ENCODE measurements around the gene PRRC2C. TPM values are rescaled to one million over a fixed set of nuclear protein-coding genes. Genes with fewer than 3 reads are reported as not detected.

The PRRC2C gene
- total RNA-seq, 1 experiment from 2014 or later, result 208 TPM

DNA sequence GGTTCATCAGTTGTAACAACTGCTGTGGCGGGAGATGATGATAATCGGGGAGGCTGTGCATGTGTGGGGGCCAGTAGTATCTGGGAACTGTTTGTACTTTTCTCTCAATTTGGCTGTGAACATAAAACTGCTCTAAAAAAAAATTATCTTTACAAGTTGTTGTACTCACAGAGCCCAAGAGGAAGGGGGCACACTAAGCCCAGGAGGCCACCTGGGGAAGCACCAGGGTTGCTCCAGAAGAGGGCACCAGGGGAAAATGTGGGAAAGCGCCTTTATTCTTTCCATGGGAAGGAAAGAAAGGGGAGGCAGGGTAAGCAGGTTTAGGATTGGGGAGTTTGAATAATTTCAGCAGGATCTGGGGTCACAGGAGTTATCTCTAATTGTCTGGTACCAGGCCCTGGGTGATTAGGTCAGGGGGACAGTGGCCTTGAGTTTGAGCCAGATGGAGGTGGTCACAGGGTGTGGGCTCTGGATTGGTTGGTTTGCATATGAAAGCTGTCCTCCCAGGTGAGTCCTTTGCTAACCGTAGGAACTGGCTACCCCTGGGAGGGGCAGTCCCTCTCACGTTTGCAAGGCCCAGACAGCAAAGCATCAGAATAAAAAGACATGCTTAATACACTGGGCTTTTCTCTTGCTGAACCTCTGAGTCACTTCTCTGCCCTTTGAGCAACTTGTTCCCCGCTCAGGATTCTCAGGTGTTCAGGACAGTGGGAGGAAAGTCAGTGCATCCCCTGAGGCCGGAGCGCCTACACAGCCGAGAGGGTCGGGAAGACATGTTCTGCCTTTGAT, 155.9 kb downstream of the PRRC2C start:
- ChIA-PET POLR2A (no interaction called here), CTCF (interaction anchor here (4.8 kb wide), 1 partner anchor 76 kb away, joined by 66 read pairs; no protein-coding TSS in a partner anchor)
- TF ChIP-seq, protein P1, sequence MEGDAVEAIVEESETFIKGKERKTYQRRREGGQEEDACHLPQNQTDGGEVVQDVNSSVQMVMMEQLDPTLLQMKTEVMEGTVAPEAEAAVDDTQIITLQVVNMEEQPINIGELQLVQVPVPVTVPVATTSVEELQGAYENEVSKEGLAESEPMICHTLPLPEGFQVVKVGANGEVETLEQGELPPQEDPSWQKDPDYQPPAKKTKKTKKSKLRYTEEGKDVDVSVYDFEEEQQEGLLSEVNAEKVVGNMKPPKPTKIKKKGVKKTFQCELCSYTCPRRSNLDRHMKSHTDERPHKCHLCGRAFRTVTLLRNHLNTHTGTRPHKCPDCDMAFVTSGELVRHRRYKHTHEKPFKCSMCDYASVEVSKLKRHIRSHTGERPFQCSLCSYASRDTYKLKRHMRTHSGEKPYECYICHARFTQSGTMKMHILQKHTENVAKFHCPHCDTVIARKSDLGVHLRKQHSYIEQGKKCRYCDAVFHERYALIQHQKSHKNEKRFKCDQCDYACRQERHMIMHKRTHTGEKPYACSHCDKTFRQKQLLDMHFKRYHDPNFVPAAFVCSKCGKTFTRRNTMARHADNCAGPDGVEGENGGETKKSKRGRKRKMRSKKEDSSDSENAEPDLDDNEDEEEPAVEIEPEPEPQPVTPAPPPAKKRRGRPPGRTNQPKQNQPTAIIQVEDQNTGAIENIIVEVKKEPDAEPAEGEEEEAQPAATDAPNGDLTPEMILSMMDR (IDR thresholded peaks at IDR 0.05; ENCODE audit: insufficient read depth in 1 of 2, low read depth in 1 of 2, low read length in 1 of 2, severe bottlenecking in 1 of 2, unreplicated experiment in 1 of 2), result no peak
- H3K9me3 ChIP-seq, result no peaks in the 10 kb centered on the region
- H3K27me3 ChIP-seq (replicated peaks; ENCODE audit: control insufficient read depth, insufficient read depth, low read length), result no peaks in the 10 kb centered on the region
- Mint-ChIP-seq H3K27ac (ENCODE audit: unreplicated experiment) (peak overlapping the region; percentile 78), H3K36me3 (ENCODE audit: insufficient read depth, unreplicated experiment) (no peaks in the 10 kb centered on the region), H3K4me3 (ENCODE audit: unreplicated experiment) (peak overlapping the region; percentile 37), H3K27me3 (ENCODE audit: insufficient read depth, unreplicated experiment) (no peaks in the 10 kb centered on the region), H3K4me1 (ENCODE audit: low read depth, unreplicated experiment) (peaks cover 10% of the 10 kb centered on the region), H3K9me3 (ENCODE audit: unreplicated experiment) (no peaks in the 10 kb centered on the region)
- intact Hi-C loops (cut with micrococcal nuclease; ENCODE audit: unreplicated experiment), result no loop called here
- H3K36me3 ChIP-seq (ENCODE audit: control insufficient read depth, insufficient read depth, low read length), result no peaks in the 10 kb centered on the region
- BruUV-seq (replicated peaks), result no TSS peak
- peak in 1 of 2 experiments; percentile 23 for DNase-seq
- H3K4me3 ChIP-seq (ENCODE audit: low read depth, low read length), result no peak overlapping the region
- H3K4me1 ChIP-seq, result no peaks in the 10 kb centered on the region; the same call in 1 of the 2 replicates

DNA sequence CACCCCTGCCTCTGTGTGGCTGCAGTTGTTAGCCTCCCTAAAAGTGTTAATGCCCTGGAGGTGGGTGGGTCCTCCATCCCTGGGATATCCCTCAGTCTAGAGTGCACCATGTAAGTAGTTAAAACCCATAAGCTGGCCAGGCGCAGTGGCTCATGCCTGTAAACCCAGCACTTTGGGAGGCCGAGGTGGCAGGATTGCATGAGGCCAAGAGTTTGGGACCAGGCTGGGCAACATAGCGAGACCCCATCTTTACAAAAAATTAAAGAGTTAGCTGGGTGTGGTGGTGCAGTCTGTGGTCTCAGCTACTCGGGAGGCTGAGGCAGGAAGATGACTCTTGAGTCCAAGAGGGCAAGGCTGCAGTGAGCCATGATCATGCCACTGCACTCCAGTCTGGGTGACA, 156.9 kb downstream of the PRRC2C start:
- no peak overlapping the region for H3K4me3 Mint-ChIP-seq (ENCODE audit: unreplicated experiment)
- no peaks in the 10 kb centered on the region; the same call in 1 of the 2 replicates for H3K4me1 ChIP-seq
- H3K9me3 ChIP-seq, result no peaks in the 10 kb centered on the region
- TF ChIP-seq, protein P1 (IDR thresholded peaks at IDR 0.05; ENCODE audit: insufficient read depth in 1 of 2, low read depth in 1 of 2, low read length in 1 of 2, severe bottlenecking in 1 of 2, unreplicated experiment in 1 of 2), result no peak
- H3K27ac Mint-ChIP-seq (ENCODE audit: unreplicated experiment), result no peak overlapping the region
- H3K4me1 Mint-ChIP-seq (ENCODE audit: low read depth, unreplicated experiment), result peaks cover 10% of the 10 kb centered on the region
- intact Hi-C loops (cut with micrococcal nuclease; ENCODE audit: unreplicated experiment), result no loop called here
- no peaks in the 10 kb centered on the region for H3K36me3 Mint-ChIP-seq (ENCODE audit: insufficient read depth, unreplicated experiment)
- no peaks in the 10 kb centered on the region for H3K36me3 ChIP-seq (ENCODE audit: control insufficient read depth, insufficient read depth, low read length)
- DNase-seq, result no peak
- no peaks in the 10 kb centered on the region for H3K9me3 Mint-ChIP-seq (ENCODE audit: unreplicated experiment)
- no peaks in the 10 kb centered on the region for H3K27me3 Mint-ChIP-seq (ENCODE audit: insufficient read depth, unreplicated experiment)
- H3K27me3 ChIP-seq (replicated peaks; ENCODE audit: control insufficient read depth, insufficient read depth, low read length), result no peaks in the 10 kb centered on the region
- no TSS peak for BruUV-seq (replicated peaks)
- ChIA-PET POLR2A (no interaction called here), CTCF (interaction anchor here (0.7 to 4.8 kb wide), 3 partner anchors 75 to 138 kb away, joined by 3 to 66 read pairs (median 4); no protein-coding TSS in a partner anchor)
- H3K4me3 ChIP-seq (ENCODE audit: low read depth, low read length), result no peak overlapping the region

Other genes with a start within 250 kb of the PRRC2C start
- gene FMO1, start 237.0 kb upstream of the PRRC2C start, total RNA-seq (2022), result 0.77 TPM in 1 of 2 replicates, not detected in the other
- gene FMO4, start 171.3 kb upstream of the PRRC2C start, total RNA-seq (2022), result 2.3 and 3.8 TPM in 2 replicates
- 0.18 TPM in 1 of 2 replicates, not detected in the other for gene MYOCOS, start 136.7 kb downstream of the PRRC2C start, total RNA-seq (2022)
- not detected in 2 replicates for gene MYOC, start 167.2 kb downstream of the PRRC2C start, total RNA-seq (2022)

Data from Caco-2 (cell line).